Activated T-cell treated with anti-CD3 and anti-CD28 coated beads, Interleukin-2, amount 50 U/mL, for 24 hours (primary cell): ENCODE measurements around the gene BNIP3.
A peak's percentile ranks its signal among the peaks of the same experiment; 100 is the strongest.

Experiments used
- DNase-seq: peaks from one replicate; pipeline ENCODE4 v3.0.0-alpha.2; 2020
- H3K27ac Mint-ChIP-seq: 2 replicates; pipeline ENCODE4 v1.8.0; 2020; ENCODE audit warnings: mild to moderate bottlenecking, mixed read lengths
- H3K27me3 Mint-ChIP-seq: 2 replicates; pipeline ENCODE4 v1.8.0; 2020; ENCODE audit warnings: mixed read lengths
- H3K36me3 Mint-ChIP-seq: 2 replicates; pipeline ENCODE4 v1.8.0; 2020; ENCODE audit warnings: low read depth, mixed read lengths
- H3K4me1 Mint-ChIP-seq: 2 replicates; pipeline ENCODE4 v1.8.0; 2020; ENCODE audit warnings: low read depth, mixed read lengths
- H3K4me3 Mint-ChIP-seq: 2 replicates; pipeline ENCODE4 v1.8.0; 2020; ENCODE audit warnings: mild to moderate bottlenecking, moderate library complexity, mixed read lengths
- H3K9me3 Mint-ChIP-seq: 2 replicates; pipeline ENCODE4 v1.8.0; 2020; ENCODE audit warnings: mixed read lengths

Gene BNIP3

GRCh38 chr10:131943021-131943814 is 38.5 kb downstream of the BNIP3 start:
- Mint-ChIP-seq H3K4me1 (peaks cover 4% of the 10 kb centered on the region), H3K36me3 (peaks cover 93% of the 10 kb centered on the region), H3K27ac (no peak overlapping the region)

GRCh38 chr10:131942455-131942854 is 39.3 kb downstream of the BNIP3 start:
- Mint-ChIP-seq H3K27ac (peak overlapping the region; percentile 71), H3K4me1 (no peaks in the 10 kb centered on the region)

More at GRCh38 chr10:131943021-131943814, 38.5 kb downstream of the BNIP3 start:
- peak; percentile 35 for DNase-seq
- Mint-ChIP-seq H3K4me3 (no peak overlapping the region), H3K27me3 (no peaks in the 10 kb centered on the region), H3K9me3 (no peaks in the 10 kb centered on the region)

GRCh38 chr10:131938681-131939080 is 43.0 kb downstream of the BNIP3 start:
- Mint-ChIP-seq H3K36me3 (peaks cover 84% of the 10 kb centered on the region), H3K9me3 (no peaks in the 10 kb centered on the region), H3K27ac (peak overlapping the region; percentile 31), H3K4me1 (peaks cover 14% of the 10 kb centered on the region), H3K27me3 (no peaks in the 10 kb centered on the region), H3K4me3 (no peak overlapping the region)
- DNase-seq = peak; percentile 16

More at GRCh38 chr10:131942455-131942854, 39.3 kb downstream of the BNIP3 start:
- Mint-ChIP-seq H3K9me3 (no peaks in the 10 kb centered on the region), H3K36me3 (peaks cover 92% of the 10 kb centered on the region), H3K27me3 (no peaks in the 10 kb centered on the region), H3K4me3 (no peak overlapping the region)
- no peak for DNase-seq

- no peak for DNase-seq
- no peak overlapping the region for H3K27ac Mint-ChIP-seq
Observed at GRCh38 chr10:131937836-131938235, 43.9 kb downstream of the BNIP3 start.

GRCh38 chr10:131936736-131937135 is 45.0 kb downstream of the BNIP3 start:
- H3K27me3 Mint-ChIP-seq = no peaks in the 10 kb centered on the region
- H3K4me1 Mint-ChIP-seq = peaks cover 27% of the 10 kb centered on the region
- H3K9me3 Mint-ChIP-seq = no peaks in the 10 kb centered on the region
- H3K4me3 Mint-ChIP-seq = no peak overlapping the region
- peak overlapping the region; percentile 10 for H3K27ac Mint-ChIP-seq
- peaks cover 68% of the 10 kb centered on the region for H3K36me3 Mint-ChIP-seq
- DNase-seq = peak; percentile 16

More at GRCh38 chr10:131937836-131938235, 43.9 kb downstream of the BNIP3 start:
- no peaks in the 10 kb centered on the region for H3K9me3 Mint-ChIP-seq
- peaks cover 76% of the 10 kb centered on the region for H3K36me3 Mint-ChIP-seq
- peaks cover 20% of the 10 kb centered on the region for H3K4me1 Mint-ChIP-seq
- H3K27me3 Mint-ChIP-seq = no peaks in the 10 kb centered on the region
- no peak overlapping the region for H3K4me3 Mint-ChIP-seq

GRCh38 chr10:131936294-131936693 is 45.4 kb downstream of the BNIP3 start:
- DNase-seq = no peak
- Mint-ChIP-seq H3K9me3 (no peaks in the 10 kb centered on the region), H3K36me3 (peaks cover 64% of the 10 kb centered on the region), H3K27me3 (no peaks in the 10 kb centered on the region), H3K4me3 (no peak overlapping the region), H3K27ac (no peak overlapping the region), H3K4me1 (peaks cover 32% of the 10 kb centered on the region)

GRCh38 chr10:131935260-131935659 is 46.5 kb downstream of the BNIP3 start:
- H3K36me3 Mint-ChIP-seq = peaks cover 57% of the 10 kb centered on the region
- peaks cover 42% of the 10 kb centered on the region for H3K4me1 Mint-ChIP-seq
- H3K4me3 Mint-ChIP-seq = no peak overlapping the region
- H3K9me3 Mint-ChIP-seq = no peaks in the 10 kb centered on the region
- H3K27ac Mint-ChIP-seq = peak overlapping the region; percentile 69
- no peaks in the 10 kb centered on the region for H3K27me3 Mint-ChIP-seq
- no peak for DNase-seq

- peak overlapping the region; percentile 69 for H3K27ac Mint-ChIP-seq
- peaks cover 47% of the 10 kb centered on the region for H3K4me1 Mint-ChIP-seq
- H3K36me3 Mint-ChIP-seq = peaks cover 57% of the 10 kb centered on the region
- DNase-seq = no peak
- no peaks in the 10 kb centered on the region for H3K27me3 Mint-ChIP-seq
- H3K9me3 Mint-ChIP-seq = no peaks in the 10 kb centered on the region
- H3K4me3 Mint-ChIP-seq = no peak overlapping the region
Observed at GRCh38 chr10:131934769-131935168, 47.0 kb downstream of the BNIP3 start.

GRCh38 chr10:131933696-131934086 is 48.0 kb downstream of the BNIP3 start:
- peaks cover 59% of the 10 kb centered on the region for H3K36me3 Mint-ChIP-seq

GRCh38 chr10:131933016-131933695 is 48.6 kb downstream of the BNIP3 start:
- DNase-seq = no peak
- no peak overlapping the region for H3K4me3 Mint-ChIP-seq
- no peaks in the 10 kb centered on the region for H3K27me3 Mint-ChIP-seq
- peaks cover 59% of the 10 kb centered on the region for H3K36me3 Mint-ChIP-seq
- H3K27ac Mint-ChIP-seq = no peak overlapping the region
- H3K9me3 Mint-ChIP-seq = no peaks in the 10 kb centered on the region
- peaks cover 63% of the 10 kb centered on the region for H3K4me1 Mint-ChIP-seq

More at GRCh38 chr10:131933696-131934086, 48.0 kb downstream of the BNIP3 start:
- no peaks in the 10 kb centered on the region for H3K9me3 Mint-ChIP-seq
- DNase-seq = no peak
- no peaks in the 10 kb centered on the region for H3K27me3 Mint-ChIP-seq
- peaks cover 58% of the 10 kb centered on the region for H3K4me1 Mint-ChIP-seq
- H3K4me3 Mint-ChIP-seq = no peak overlapping the region
- H3K27ac Mint-ChIP-seq = no peak overlapping the region

- Mint-ChIP-seq H3K27me3 (no peaks in the 10 kb centered on the region), H3K4me1 (peaks cover 75% of the 10 kb centered on the region), H3K36me3 (peaks cover 54% of the 10 kb centered on the region), H3K27ac (no peak overlapping the region), H3K4me3 (no peak overlapping the region), H3K9me3 (no peaks in the 10 kb centered on the region)
- DNase-seq = no peak
Observed at GRCh38 chr10:131931981-131932380, 49.7 kb downstream of the BNIP3 start.

- no peak overlapping the region for H3K4me3 Mint-ChIP-seq
- H3K9me3 Mint-ChIP-seq = no peaks in the 10 kb centered on the region
- H3K4me1 Mint-ChIP-seq = peaks cover 87% of the 10 kb centered on the region
- no peak for DNase-seq
- H3K36me3 Mint-ChIP-seq = peaks cover 57% of the 10 kb centered on the region
- H3K27me3 Mint-ChIP-seq = no peaks in the 10 kb centered on the region
- peak overlapping the region; percentile 73 for H3K27ac Mint-ChIP-seq
Observed at GRCh38 chr10:131930586-131931330, 51.0 kb downstream of the BNIP3 start.

GRCh38 chr10:131930150-131930549 is 51.6 kb downstream of the BNIP3 start:
- Mint-ChIP-seq H3K27me3 (no peaks in the 10 kb centered on the region), H3K27ac (peak overlapping the region; percentile 73), H3K4me1 (peaks cover 91% of the 10 kb centered on the region), H3K36me3 (peaks cover 58% of the 10 kb centered on the region), H3K4me3 (no peak overlapping the region), H3K9me3 (peaks cover 2% of the 10 kb centered on the region)
- DNase-seq = no peak

GRCh38 chr10:131929122-131929845 is 52.4 kb downstream of the BNIP3 start:
- Mint-ChIP-seq H3K4me3 (peak overlapping the region; percentile 59), H3K9me3 (peaks cover 8% of the 10 kb centered on the region), H3K36me3 (peaks cover 56% of the 10 kb centered on the region), H3K27ac (peak overlapping the region; percentile 92), H3K4me1 (peaks cover 87% of the 10 kb centered on the region), H3K27me3 (no peaks in the 10 kb centered on the region)
- no peak for DNase-seq
